K562 (cell line): Measurements from ENCODE around the gene TPD52L1. TPM values are rescaled to one million over a fixed set of nuclear protein-coding genes. Genes with fewer than 3 reads are reported as not detected.

Experiments
- ATAC-seq: fragments of 200-7000 bp; cut with Tn5 transposase; 3 replicates; pipeline ENCODE4 v1.9.1; 2020; ENCODE audit warnings: moderate library complexity
- BruUV-seq: library from RNA; stranded (reverse); fragments of 400-500 nt; replicated peaks from 2 replicates; lab custom pipeline; 2021; lab: Mats Ljungman, UMichigan
- CTCF ChIA-PET: fragments of 300-600 bp; formaldehyde crosslinking; extraction: SDS; loops from one replicate; lab custom pipeline; 2021; ENCODE audit warnings: low intra/inter-chr PET ratio; lab: Yijun Ruan, JAX
- POLR2A ChIA-PET: fragments of 300-600, 350-650 bp; sonication (Branson Sonifier 250); formaldehyde crosslinking; extraction: SDS; loops from one replicate; lab custom pipeline; 2021; ENCODE audit warnings: antibody characterized with exemption, inconsistent platforms; lab: Yijun Ruan, JAX
- DNase-seq, 4 experiments: peaks; one replicate each; pipeline versions ENCODE4 v3.0.0 to v3.0.0-alpha.2; 2011 to 2018; ENCODE audit warnings: low spot score in 3 of 4, mixed read lengths in 3 of 4; ENCODE audit errors: extremely low read depth in 1 of 4
- FAIRE-seq: peaks from 2 replicates; lab custom pipeline; 2011; peaks lifted over from hg19 to GRCh38; lab: Jason Lieb, UNC
- H2AFZ ChIP-seq: 2 replicates; pipeline ENCODE4 v1.6.0; 2011; ENCODE audit warnings: low read depth, low read length, control low read depth, inconsistent platforms
- H3K27ac ChIP-seq: fragments of 200-600 bp; 3 replicates; pipeline ENCODE4 v1.8.0; 2011; ENCODE audit warnings: low read depth, mild to moderate bottlenecking, control low read depth, inconsistent platforms, low read length, moderate library complexity, mixed read lengths; ENCODE audit errors: extremely low read depth
- H3K27me3 ChIP-seq, 2 experiments: fragments of 300-600 bp in 1 of 2; 2 replicates in 1 of 2; 3 replicates in 1 of 2; pipeline versions ENCODE4 v1.6.0 to v1.8.0; 2011; ENCODE audit warnings: inconsistent platforms in 2 of 2, low read length in 2 of 2, mild to moderate bottlenecking in 1 of 2, mixed read lengths in 1 of 2, moderate library complexity in 1 of 2; ENCODE audit not compliant: control insufficient read depth in 2 of 2, insufficient read depth in 2 of 2
- H3K36me3 ChIP-seq: fragments of 300-600 bp; 3 replicates; pipeline ENCODE4 v1.8.0; 2011; ENCODE audit warnings: mild to moderate bottlenecking, low read length, inconsistent platforms; ENCODE audit not compliant: control insufficient read depth, insufficient read depth
- H3K4me1 ChIP-seq, 2 experiments: fragments of 200-600 bp in 1 of 2; replicated peaks in 1 of 2; 2 replicates in 1 of 2; 3 replicates in 1 of 2; pipeline versions ENCODE4 v1.5.1 to v1.8.0; 2011; ENCODE audit warnings: inconsistent platforms in 2 of 2, low read length in 2 of 2, mild to moderate bottlenecking in 1 of 2, mixed read lengths in 1 of 2, moderate library complexity in 1 of 2; ENCODE audit not compliant: control insufficient read depth in 2 of 2, insufficient read depth in 2 of 2
- H3K4me2 ChIP-seq: 2 replicates; pipeline ENCODE4 v1.6.1; 2011; ENCODE audit warnings: low read length, control low read depth, inconsistent platforms, mixed read lengths; ENCODE audit not compliant: insufficient read depth
- H3K4me3 ChIP-seq: fragments of 200-600 bp; sonication (generic), shearing (Covaris generic); 2 replicates; pipeline ENCODE4 v1.5.1; 2016; ENCODE audit warnings: control low read depth, inconsistent platforms
- H3K79me2 ChIP-seq: fragments of 200-600 bp; 3 replicates; pipeline ENCODE4 v1.8.0; 2011; ENCODE audit warnings: low read length, inconsistent platforms; ENCODE audit not compliant: control insufficient read depth, insufficient read depth
- H3K9ac ChIP-seq, 2 experiments: 2 replicates each; pipeline versions ENCODE4 v1.6.0 to v1.6.1; 2011; ENCODE audit warnings: low read depth in 2 of 2, low read length in 2 of 2, control low read depth in 1 of 2, inconsistent platforms in 1 of 2, mild to moderate bottlenecking in 1 of 2, mixed read lengths in 1 of 2; ENCODE audit not compliant: insufficient read depth in 1 of 2
- H3K9me1 ChIP-seq: one replicate; pipeline ENCODE4 v1.6.0; 2011; ENCODE audit warnings: inconsistent platforms, mild to moderate bottlenecking, low read length, moderate library complexity; ENCODE audit not compliant: control insufficient read depth, insufficient read depth
- H3K9me3 ChIP-seq: replicated peaks from 2 replicates; pipeline ENCODE4 v1.5.1; 2011; ENCODE audit warnings: low read depth, low read length, inconsistent platforms; ENCODE audit not compliant: control insufficient read depth, insufficient read depth
- H4K20me1 ChIP-seq: replicated peaks from 2 replicates; pipeline ENCODE4 v1.6.1; 2011; ENCODE audit warnings: low read length, inconsistent platforms, mixed read lengths; ENCODE audit not compliant: control insufficient read depth, insufficient read depth
- ADNP ChIP-seq: fragments of 200-800 bp; sonication (Bioruptor generic); IDR thresholded peaks from 2 replicates; pipeline ENCODE4 v1.6.1; 2016; ENCODE audit warnings: missing genetic modification characterization, missing compliant biosample characterization
- ARID2 ChIP-seq: fragments of 450-650 bp; IDR thresholded peaks from 2 replicates; pipeline ENCODE4 v1.6.1; 2017; ENCODE audit warnings: antibody characterized with exemption, mild to moderate bottlenecking
- BACH1 ChIP-seq: fragments of 200-800 bp; sonication (Bioruptor generic); IDR thresholded peaks from 2 replicates; pipeline ENCODE4 v1.6.1; 2016; ENCODE audit warnings: missing genetic modification characterization, missing compliant biosample characterization
- BCOR ChIP-seq: fragments of 450-650 bp; IDR thresholded peaks from 2 replicates; pipeline ENCODE4 v1.6.1; 2016
- MEIS2 ChIP-seq: fragments of 450-650 bp; IDR thresholded peaks from 2 replicates; pipeline ENCODE4 v1.6.1; 2014; ENCODE audit warnings: mild to moderate bottlenecking; ENCODE audit not compliant: partially characterized antibody
- RAD21 ChIP-seq, 2 experiments: fragments of 250-450 bp in 1 of 2; fragments of 450-650 bp in 1 of 2; sonication (Bioruptor Pico) in 1 of 2; formaldehyde crosslinking in 1 of 2; IDR thresholded peaks in 1 of 2; conservative IDR thresholded peaks in 1 of 2; 2 replicates each; pipeline versions ENCODE4 v1.4.0 to v1.8.0; 2020 to 2022; ENCODE audit warnings: mild to moderate bottlenecking in 2 of 2, moderate library complexity in 1 of 2
- RBM25 ChIP-seq: fragments of 200-400 bp; formaldehyde crosslinking; IDR thresholded peaks from 2 replicates; pipeline ENCODE4 v1.6.1; 2018; ENCODE audit warnings: low read length, low read depth, moderate library complexity; ENCODE audit not compliant: severe bottlenecking
- ZC3H11A ChIP-seq: IDR thresholded peaks from 2 replicates; pipeline ENCODE4 v1.6.1; 2012; ENCODE audit warnings: low read depth, low read length, improper control_type of control experiment
- ZC3H4 ChIP-seq: sonication (generic); formaldehyde crosslinking; IDR thresholded peaks from 2 replicates; pipeline ENCODE4 v1.9.0; 2021; ENCODE audit warnings: missing genetic modification reagents, borderline replicate concordance
- WGBS: fragments of 100-300 bp; shearing (Covaris generic); methylation state at CpG from one replicate; pipeline ENCODE4 v1.1.6; 2016; ENCODE audit warnings: low coverage, mixed read lengths; ENCODE audit not compliant: insufficient coverage; ENCODE audit errors: missing lambda C conversion rate; 5-methylcytosine and 5-hydroxymethylcytosine counted together
- in situ Hi-C: fragments of 300-500 bp; cut with MboI; formaldehyde crosslinking; loops from 4 replicates; pipeline ENCODE4 v1.15.0; 2018; ENCODE audit warnings: inconsistent platforms, mixed read lengths
- intact Hi-C: fragments of 100-400 bp; cut with micrococcal nuclease; formaldehyde crosslinking; loops from 2 replicates; pipeline ENCODE4 v1.14.2; 2022
- polyA plus RNA-seq, 8 experiments: library from polyadenylated mRNA; depleted of rRNA in 4 of 8; stranded (reverse) in 5 of 8; unstranded in 3 of 8; fragments of >200 nt; fragmentation: Nextera tagmentation in 2 of 8; fragmentation: Illumina TruSeq in 1 of 8; extraction: Ambion mirVana in 2 of 8; extraction: Trizol in 1 of 8; gene quantifications; 2 replicates each; pipeline versions ENCODE4 v1.2.1 to v1.2.3, GENCODE V29; 2011 to 2014; ENCODE audit warnings: inconsistent platforms in 1 of 8, missing spikeins in 1 of 8
- total RNA-seq, 7 experiments: library from RNA; depleted of rRNA in 6 of 7; stranded (reverse); fragments of >200 nt in 6 of 7; fragmentation: Illumina TruSeq in 2 of 7; extraction: Trizol in 2 of 7; gene quantifications; 2 replicates each; pipeline versions ENCODE4 v1.2.1 to v1.2.3, GENCODE V29; 2011 to 2021; ENCODE audit warnings: low replicate concordance in 1 of 7

TPD52L1 gene
- total and polyA plus RNA-seq, 9 of the 15 experiments (the other 6 are each of a cell fraction or from before 2014, with no cell fraction given) = 12.9 to 149 (median 75.7) TPM

- Histone ChIP-seq H3K27ac (no peak overlapping the region), H3K4me3 (no peak overlapping the region), H4K20me1 (no peaks in the 10 kb centered on the region), H3K27me3 (no peaks in the 10 kb centered on the region), H3K36me3 (no peaks in the 10 kb centered on the region), H3K9me3 (no peaks in the 10 kb centered on the region), H3K79me2 (peaks cover 5% of the 10 kb centered on the region; the same call in 1 of the 3 replicates), H3K9me1 (no peaks in the 10 kb centered on the region), H3K9ac (no peak overlapping the region), H2AFZ (no peak overlapping the region), H3K4me1 (peaks cover 4% of the 10 kb centered on the region in 2 experiments; a peak in 3 of 5 replicates), H3K4me2 (no peak overlapping the region)
- intact Hi-C loops (no loop called here), in situ Hi-C loops (no loop called here)
- TF ChIP-seq ARID2 (no peak), RAD21 (CRISPR knock-in tag; conservative IDR thresholded peaks at IDR 0.05 in 1 of 2, IDR thresholded peaks at IDR 0.05 in 1 of 2) (peak in 1 of 2 experiments; percentile 9; a peak in 1 of 4 replicates)
- ATAC-seq = peak; percentile 33
- ChIA-PET POLR2A (interaction anchor here (0.6 to 1.0 kb wide), 2 partner anchors 11 to 746 kb away, joined by 3 read pairs; no protein-coding TSS in a partner anchor), CTCF (no interaction called here)
- FAIRE-seq = no peak
- DNase-seq = no peak
- BruUV-seq = no TSS peak
- WGBS = 63% methylated on average over 5 of the region's 5 CpGs
These were observed 55.2 kb downstream of the TPD52L1 start for GRCh38 chr6:125208625-125209249.

GRCh38 chr6:125210667-125211066 lies 57.1 kb downstream of the TPD52L1 start:
- Histone ChIP-seq H2AFZ (no peak overlapping the region), H3K9me3 (no peaks in the 10 kb centered on the region), H3K4me1 (no peaks in the 10 kb centered on the region), H3K27me3 (no peaks in the 10 kb centered on the region), H3K79me2 (no peaks in the 10 kb centered on the region), H3K36me3 (no peaks in the 10 kb centered on the region), H3K9ac (no peak overlapping the region), H3K27ac (no peak overlapping the region), H3K4me3 (no peak overlapping the region), H4K20me1 (no peaks in the 10 kb centered on the region), H3K9me1 (no peaks in the 10 kb centered on the region), H3K4me2 (no peak overlapping the region)
- ChIA-PET POLR2A (interaction anchor here (1.4 to 3.1 kb wide), 2 partner anchors 8 to 30 kb away, joined by 3 to 16 read pairs; no protein-coding TSS in a partner anchor), CTCF (no interaction called here)
- no peak for TF ChIP-seq ZC3H11A
- no peak for TF ChIP-seq MEIS2
- no peak for TF ChIP-seq ZC3H4 (CRISPR knock-in tag)
- TF ChIP-seq RBM25 = peak; percentile 75
- peak; percentile 71 for TF ChIP-seq ADNP (tag)
- no peak for TF ChIP-seq BACH1
- TF ChIP-seq BCOR = peak; percentile 69; the same call in 1 of the 2 replicates
- intact Hi-C loops = no loop called here
- no peak for DNase-seq
- 84% methylated on average over 3 of the region's 3 CpGs for WGBS
- no peak for FAIRE-seq
- BruUV-seq = no TSS peak
- no peak for ATAC-seq
- in situ Hi-C loops = no loop called here
